ENCODE measurements around the gene LRP1B.
"Not testable (repeated sequence)": the region's sequence is repeated elsewhere in the genome, so short reads cannot be mapped to it uniquely, and the experiment has no call there.

LRP1B gene

GRCh38 chr2:141242008-141242407 lies 888.8 kb downstream of the LRP1B start:
- DNase-seq, result no peak

- DNase-seq, result no peak
These were observed 904.3 kb downstream of the LRP1B start for GRCh38 chr2:141226560-141226959.

GRCh38 chr2:141207036-141207385 lies 923.8 kb downstream of the LRP1B start:
- DNase-seq, result peak; percentile 68 to 82

GRCh38 chr2:141201016-141201565 lies 929.7 kb downstream of the LRP1B start:
- DNase-seq, result no peak

GRCh38 chr2:141200191-141200590 lies 930.6 kb downstream of the LRP1B start:
- DNase-seq, result no peak

GRCh38 chr2:141199711-141200110 lies 931.1 kb downstream of the LRP1B start:
- no peak for DNase-seq

- peak; percentile 21 to 46 for DNase-seq
These were observed 935.7 kb downstream of the LRP1B start for GRCh38 chr2:141195087-141195486.

GRCh38 chr2:141187075-141187439 lies 943.8 kb downstream of the LRP1B start:
- DNase-seq, result no peak

GRCh38 chr2:141186413-141187074 lies 944.3 kb downstream of the LRP1B start:
- DNase-seq, result no peak

- DNase-seq, result no peak
These were observed 948.6 kb downstream of the LRP1B start for GRCh38 chr2:141182246-141182645.

GRCh38 chr2:141169117-141169516 lies 961.7 kb downstream of the LRP1B start:
- not testable (repeated sequence) for DNase-seq

- DNase-seq, result no peak
These were observed 968.5 kb downstream of the LRP1B start for GRCh38 chr2:141162314-141162713.

- DNase-seq, result no peak
These were observed 979.1 kb downstream of the LRP1B start for GRCh38 chr2:141151611-141152286.

GRCh38 chr2:141142025-141142424 lies 988.8 kb downstream of the LRP1B start:
- no peak for DNase-seq

- no peak for DNase-seq
These were observed 993.6 kb downstream of the LRP1B start for GRCh38 chr2:141137122-141137693.

GRCh38 chr2:141133883-141134282 lies 996.9 kb downstream of the LRP1B start:
- no peak for DNase-seq

GRCh38 chr2:141125432-141125831 lies 1005.4 kb downstream of the LRP1B start:
- no peak for DNase-seq

- DNase-seq, result no peak
These were observed 1012.0 kb downstream of the LRP1B start for GRCh38 chr2:141118836-141119235.

- DNase-seq, result no peak
These were observed 1017.5 kb downstream of the LRP1B start for GRCh38 chr2:141113301-141113700.

GRCh38 chr2:141109633-141110032 lies 1021.2 kb downstream of the LRP1B start:
- DNase-seq, result peak; percentile 39 to 50

- DNase-seq, result no peak
These were observed 1025.1 kb downstream of the LRP1B start for GRCh38 chr2:141105763-141106162.

- DNase-seq, result no peak
These were observed 1027.6 kb downstream of the LRP1B start for GRCh38 chr2:141103216-141103615.

GRCh38 chr2:141079231-141079630 lies 1051.6 kb downstream of the LRP1B start:
- DNase-seq, result no peak

- DNase-seq, result no peak
These were observed 1055.1 kb downstream of the LRP1B start for GRCh38 chr2:141075753-141076152.

Data from Kasumi-1 (cell line).